Adrenal gland (tissue), 12 donors: Measurements from ENCODE around the gene TRIM69. TPM values are rescaled to one million over a fixed set of nuclear protein-coding genes. Genes with fewer than 3 reads are reported as not detected.
"Not testable (repeated sequence)": the region's sequence is repeated elsewhere in the genome, so short reads cannot be mapped to it uniquely, and the experiment has no call there.

Source experiments
- DNase-seq, 7 donors: peaks; one replicate each; pipeline ENCODE4 v3.0.0-alpha.2; 2019 to 2020
- H3K27ac ChIP-seq, 5 donors: fragments of 200-600 bp; sonication (generic) in 4 of 5; 1 replicate in 3 of 5; 2 replicates in 2 of 5; pipeline versions ENCODE4 v1.5.1 to v1.8.0; 2016 to 2020; ENCODE audit warnings: mild to moderate bottlenecking in 1 of 5
- H3K27me3 ChIP-seq: fragments of 200-600 bp; 2 replicates; pipeline ENCODE4 v1.8.0; 2021
- H3K36me3 ChIP-seq, 2 donors: fragments of 200-600 bp; replicated peaks in 1 of 2; 1 replicate in 1 of 2; 2 replicates in 1 of 2; pipeline versions ENCODE4 v1.5.1 to v1.8.0; 2018 to 2022
- H3K4me1 ChIP-seq, 2 donors: fragments of 200-600 bp; replicated peaks in 1 of 2; 1 replicate in 1 of 2; 2 replicates in 1 of 2; pipeline versions ENCODE4 v1.5.1 to v1.8.0; 2018 to 2021
- H3K4me3 ChIP-seq, 4 donors: fragments of 200-600 bp; sonication (generic) in 3 of 4; one replicate each; pipeline ENCODE4 v1.5.1; 2016 to 2018
- H3K9me3 ChIP-seq, 3 donors: fragments of 200-600 bp; sonication (generic) in 1 of 3; replicated peaks in 1 of 3; 1 replicate in 2 of 3; 2 replicates in 1 of 3; pipeline versions ENCODE4 v1.5.1 to v1.8.0; 2016 to 2021
- CTCF ChIP-seq, 6 experiments: fragments of 450-650 bp in 4 of 6; fragments of 200-600 bp in 2 of 6; sonication (generic) in 1 of 6; IDR thresholded peaks; 1 replicate in 5 of 6; 2 replicates in 1 of 6; pipeline versions ENCODE4 v1.5.1 to v1.8.0; 2016 to 2021; ENCODE audit warnings: antibody characterized with exemption in 6 of 6, mild to moderate bottlenecking in 2 of 6, moderate library complexity in 1 of 6
- POLR2A ChIP-seq, 2 donors: fragments of 450-650 bp; IDR thresholded peaks; one replicate each; pipeline ENCODE4 v1.6.1; 2017; ENCODE audit warnings: antibody characterized with exemption in 2 of 2, mild to moderate bottlenecking in 2 of 2, moderate library complexity in 1 of 2
- WGBS, 4 donors: extraction: QIAGEN DNeasy Blood & Tissue Kit in 2 of 4; methylation state at CpG; one replicate each; pipeline versions ENCODE4 v1.1.5 to v1.1.7; 2013 to 2017; 5-methylcytosine and 5-hydroxymethylcytosine counted together
- intact Hi-C, 2 donors: fragments of 100-400 bp; cut with DNase I; formaldehyde crosslinking; loops; one replicate each; pipeline versions ENCODE4 v1.14.1 to v1.15.0; 2022 to 2023
- polyA plus RNA-seq, 3 donors: library from polyadenylated mRNA; stranded (reverse); fragments of 200-250 nt in 2 of 3; fragments of 350-450 nt in 1 of 3; fragmentation: Illumina TruSeq in 1 of 3; extraction: RNeasy Lipid Tissue Mini Kit (QIAGEN cat#74804) in 1 of 3; gene quantifications; one replicate each; pipeline ENCODE4 v1.2.3, GENCODE V29; 2013 to 2014
- total RNA-seq, 9 donors: library from RNA; depleted of rRNA in 4 of 9; stranded (reverse); fragments of >200 nt in 4 of 9; fragments of 120-200 nt in 1 of 9; fragmentation: NEBNext Ultra II Directional in 1 of 9; extraction: Animal tissue kit (Norgen Biotek cat#: 25700) in 1 of 9; gene quantifications; one replicate each; pipeline versions ENCODE4 v1.1.0 to v1.2.4, GENCODE V29; 2013 to 2023
- donor health status: healthy with polysubstance abuse.
- donor health status: Bipolar disorder and iron deficiency.
- donor health status: DM: yes; HTN: yes; CAD: no.
- donor health status: DM: no; HTN: no; CAD: no.
- donor health status: DM: no; HTN: no; CAD: no.
- donor health status: DM: yes; HTN: yes; CAD: no.

TRIM69 gene
- total and polyA plus RNA-seq, 12 donors: 7.2 to 38.8 (median 18.3) TPM

GRCh38 chr15:44694416-44694815 is 41.9 kb upstream of the TRIM69 start:
- H3K9me3 ChIP-seq: no peaks in the 10 kb centered on the region
- intact Hi-C loops: no loop called here
- no peak overlapping the region for H3K4me3 ChIP-seq
- 81 to 88% (median 84%) methylated on average over 4 of the region's 4 CpGs for WGBS, 4 donors
- H3K27ac ChIP-seq: no peak overlapping the region
- TF ChIP-seq CTCF (IDR thresholded peaks at IDR 0.05) (no peak), POLR2A (IDR thresholded peaks at IDR 0.05) (no peak)
- no peak for DNase-seq
- H3K36me3 ChIP-seq: no peaks in the 10 kb centered on the region
- H3K27me3 ChIP-seq: no peaks in the 10 kb centered on the region
- H3K4me1 ChIP-seq: no peaks in the 10 kb centered on the region

- DNase-seq: no peak
- 53 to 73% (median 60%) methylated on average over 3 of the region's 3 CpGs for WGBS, 4 donors
- Histone ChIP-seq H3K4me3 (no peak overlapping the region), H3K4me1 (no peaks in the 10 kb centered on the region), H3K27me3 (no peaks in the 10 kb centered on the region), H3K9me3 (no peaks in the 10 kb centered on the region), H3K36me3 (no peaks in the 10 kb centered on the region), H3K27ac (no peak overlapping the region)
- intact Hi-C loops: no loop called here
- TF ChIP-seq POLR2A (IDR thresholded peaks at IDR 0.05): no peak
- no peak for TF ChIP-seq CTCF (IDR thresholded peaks at IDR 0.05)
Observed at GRCh38 chr15:44695294-44695693, 41.0 kb upstream of the TRIM69 start.

GRCh38 chr15:44697014-44697413 is 39.3 kb upstream of the TRIM69 start:
- Histone ChIP-seq H3K9me3 (no peaks in the 10 kb centered on the region), H3K36me3 (no peaks in the 10 kb centered on the region), H3K27me3 (no peaks in the 10 kb centered on the region), H3K4me3 (no peak overlapping the region), H3K4me1 (no peaks in the 10 kb centered on the region), H3K27ac (no peak overlapping the region)
- TF ChIP-seq POLR2A (IDR thresholded peaks at IDR 0.05): no peak
- no peak for TF ChIP-seq CTCF (IDR thresholded peaks at IDR 0.05)
- DNase-seq: no peak
- intact Hi-C loops: no loop called here

GRCh38 chr15:44698641-44699040 is 37.7 kb upstream of the TRIM69 start:
- no peaks in the 10 kb centered on the region for H3K27me3 ChIP-seq
- H3K27ac ChIP-seq: no peak overlapping the region
- TF ChIP-seq POLR2A (IDR thresholded peaks at IDR 0.05): no peak
- no peak for TF ChIP-seq CTCF (IDR thresholded peaks at IDR 0.05)
- H3K36me3 ChIP-seq: no peaks in the 10 kb centered on the region
- DNase-seq: no peak
- no peaks in the 10 kb centered on the region for H3K4me1 ChIP-seq
- no peaks in the 10 kb centered on the region for H3K9me3 ChIP-seq
- 81 to 90% (median 88%) methylated on average over 2 of the region's 2 CpGs for WGBS, 4 donors
- intact Hi-C loops: no loop called here
- no peak overlapping the region for H3K4me3 ChIP-seq

GRCh38 chr15:44700676-44701075 is 35.7 kb upstream of the TRIM69 start:
- H3K4me3 ChIP-seq, H3K27me3 ChIP-seq, intact Hi-C loops, DNase-seq, H3K4me1 ChIP-seq, H3K9me3 ChIP-seq, H3K27ac ChIP-seq, H3K36me3 ChIP-seq: not testable (repeated sequence)
